ENCODE measurements around the gene ARHGAP28. TPM values are rescaled to one million over a fixed set of nuclear protein-coding genes. Genes with fewer than 3 reads are reported as not detected.

Gene ARHGAP28
- total and polyA plus RNA-seq, 11 donors = 0.42 to 7.5 (median 1.8) TPM

DNA sequence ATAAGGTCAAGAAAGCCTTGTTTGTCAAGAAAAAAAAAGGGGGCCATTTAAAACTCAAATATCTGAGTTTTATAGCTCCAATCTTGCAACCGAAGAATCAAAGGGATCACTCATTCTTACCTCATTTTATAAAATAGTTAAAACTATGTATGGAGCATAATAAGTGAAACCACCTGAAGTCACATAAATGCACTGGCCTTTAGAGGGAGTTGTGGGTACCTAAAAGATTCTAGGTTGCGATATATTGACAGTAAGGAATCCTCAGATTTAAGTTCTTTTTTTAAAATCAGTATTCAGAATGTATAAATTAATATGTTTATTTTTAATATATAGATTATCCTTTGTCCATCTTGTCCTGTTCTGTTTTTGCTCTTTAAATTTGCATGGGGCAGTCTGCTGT, 3.4 kb downstream of the ARHGAP28 start:
- intact Hi-C loops (cut with DNase I) = loop anchor here in 2 of 10 donors (5.0 to 10.0 kb wide), 2 partner anchors 62 to 191 kb away; no protein-coding TSS in a partner anchor
- Histone ChIP-seq H3K27ac (no peak overlapping the region), H3K27me3 (no peaks in the 10 kb centered on the region), H3K4me3 (no peak overlapping the region), H3K9me3 (no peaks in the 10 kb centered on the region), H3K4me1 (peaks cover 0 to 17% (median 5%) of the 10 kb centered on the region in 12 donors), H3K36me3 (no peaks in the 10 kb centered on the region)
- WGBS, 4 donors = 95 to 96% (median 95%) methylated on average over 2 of the region's 2 CpGs
- ATAC-seq (no peak), DNase-seq (no peak)
- TF ChIP-seq CTCF (IDR thresholded peaks at IDR 0.05) = peak in 1 of 12 donors; percentile 15
- TF ChIP-seq POLR2A (IDR thresholded peaks at IDR 0.05) = no peak

DNA sequence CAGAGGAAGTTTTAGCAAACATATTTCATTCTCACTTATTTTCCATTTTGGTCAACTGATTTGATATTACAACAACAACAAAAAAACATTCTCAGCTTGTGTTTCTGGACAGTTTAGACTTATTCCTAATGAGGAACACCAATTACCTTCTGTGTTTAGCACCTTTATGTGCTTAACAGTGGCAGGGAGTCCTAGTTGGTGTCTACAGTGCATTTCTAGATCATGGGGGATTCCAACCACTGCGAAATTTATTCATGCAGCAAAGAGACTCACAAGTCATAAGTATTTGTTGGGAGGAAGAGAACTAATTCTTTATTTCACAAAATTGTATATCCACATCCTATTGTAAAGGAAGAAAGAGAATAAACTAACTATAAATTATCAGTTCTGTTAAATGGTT, 4.2 kb downstream of the ARHGAP28 start:
- intact Hi-C loops (cut with DNase I) = loop anchor here in 2 of 10 donors (5.0 to 10.0 kb wide), 2 partner anchors 61 to 191 kb away; no protein-coding TSS in a partner anchor
- Histone ChIP-seq H3K4me3 (no peak overlapping the region), H3K36me3 (no peaks in the 10 kb centered on the region), H3K27me3 (no peaks in the 10 kb centered on the region), H3K4me1 (peaks cover 0 to 14% (median 5%) of the 10 kb centered on the region in 12 donors), H3K27ac (no peak overlapping the region), H3K9me3 (no peaks in the 10 kb centered on the region)
- TF ChIP-seq CTCF (IDR thresholded peaks at IDR 0.05) = no peak
- no peak for TF ChIP-seq POLR2A (IDR thresholded peaks at IDR 0.05)
- DNase-seq = no peak
- 84 to 95% (median 93%) methylated on average over 1 of the region's 1 CpG for WGBS, 4 donors
- no peak for ATAC-seq

DNA sequence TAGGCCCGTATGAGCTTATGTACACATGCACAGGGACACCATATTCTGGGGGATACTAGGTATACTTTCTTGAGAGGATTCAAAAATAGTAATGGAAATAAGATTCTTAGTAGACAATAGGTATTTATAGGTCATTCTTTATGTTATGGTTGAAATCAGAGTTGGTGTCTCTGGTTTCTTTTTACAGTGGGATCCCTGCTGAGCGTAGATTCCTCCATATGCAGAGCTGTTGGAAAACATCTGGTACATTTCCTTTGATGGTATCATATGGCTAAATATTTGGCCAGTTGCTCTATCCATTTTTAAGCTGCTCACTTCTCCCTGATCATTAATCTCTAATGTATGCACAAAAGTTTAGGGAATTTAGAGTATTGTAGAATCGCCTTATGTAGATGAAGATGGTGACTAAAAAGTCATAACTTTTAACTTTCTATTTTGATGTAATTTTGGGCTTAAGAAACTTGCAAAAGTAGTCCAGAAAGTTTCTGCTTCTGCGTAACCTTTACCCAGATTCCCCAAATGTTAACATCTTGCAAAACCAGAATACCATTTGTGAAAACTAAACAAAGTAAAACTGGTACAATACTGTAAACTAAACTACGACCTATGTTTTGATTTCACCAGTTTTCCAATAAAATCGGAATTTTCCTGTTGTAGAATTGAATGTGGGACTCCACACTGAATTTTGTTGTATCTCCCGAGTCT, 5.4 kb downstream of the ARHGAP28 start:
- no peak overlapping the region for H3K27ac ChIP-seq
- H3K27me3 ChIP-seq = no peaks in the 10 kb centered on the region
- intact Hi-C loops (cut with DNase I) = loop anchor here in 4 of 10 donors (5.0 to 10.0 kb wide), 3 partner anchors 42 to 193 kb away; no protein-coding TSS in a partner anchor
- no peak overlapping the region for H3K4me3 ChIP-seq
- H3K36me3 ChIP-seq = no peaks in the 10 kb centered on the region
- ATAC-seq (no peak), DNase-seq (no peak)
- TF ChIP-seq POLR2A (IDR thresholded peaks at IDR 0.05) (no peak), CTCF (IDR thresholded peaks at IDR 0.05) (no peak)
- H3K9me3 ChIP-seq = no peaks in the 10 kb centered on the region
- peaks cover 0 to 11% (median 4%) of the 10 kb centered on the region in 12 donors for H3K4me1 ChIP-seq
- 91 to 96% (median 95%) methylated on average over 7 of the region's 7 CpGs for WGBS, 4 donors

GRCh38 chr18:6737833-6738232, 8.3 kb downstream of the ARHGAP28 start:
- Histone ChIP-seq H3K4me3 (no peak overlapping the region), H3K9me3 (no peaks in the 10 kb centered on the region), H3K36me3 (no peaks in the 10 kb centered on the region), H3K27ac (no peak overlapping the region), H3K4me1 (peaks cover 0 to 13% (median 3%) of the 10 kb centered on the region in 12 donors), H3K27me3 (no peaks in the 10 kb centered on the region)
- intact Hi-C loops (cut with DNase I) = loop anchor here in 3 of 10 donors (5.0 to 10.0 kb wide), 2 partner anchors 39 to 57 kb away; no protein-coding TSS in a partner anchor
- TF ChIP-seq POLR2A (IDR thresholded peaks at IDR 0.05) = no peak
- TF ChIP-seq CTCF (IDR thresholded peaks at IDR 0.05) = no peak
- DNase-seq (no peak), ATAC-seq (no peak)
